Activated CD4-positive, alpha-beta memory T cell treated with anti-CD3 and anti-CD28 coated beads, Interleukin-2, amount 10 ng/mL, durations not matched to agents 7 days and 5 days (primary cell): ENCODE results near the gene EFHC1. TPM values are rescaled to one million over a fixed set of nuclear protein-coding genes. Genes with fewer than 3 reads are reported as not detected.

Source experiments
- CTCF ChIA-PET: fragments of 350-600 bp; sonication (Branson Sonifier 250); formaldehyde crosslinking; loops from one replicate; lab custom pipeline; 2021; ENCODE audit warnings: antibody characterized with exemption, inconsistent platforms; lab: Charles Lee
- POLR2A ChIA-PET: fragments of 350-600 bp; sonication (Branson Sonifier 250); formaldehyde crosslinking; loops from one replicate; lab custom pipeline; 2021; ENCODE audit warnings: antibody characterized with exemption; lab: Charles Lee
- DNase-seq: peaks from one replicate; pipeline ENCODE4 v3.0.0-alpha.2; 2020
- H3K27ac Mint-ChIP-seq: one replicate; pipeline ENCODE4 v1.8.0; 2021; ENCODE audit warnings: mild to moderate bottlenecking, mixed read lengths
- H3K27me3 Mint-ChIP-seq: one replicate; pipeline ENCODE4 v1.8.0; 2021; ENCODE audit warnings: mixed read lengths
- H3K36me3 Mint-ChIP-seq: one replicate; pipeline ENCODE4 v1.8.0; 2021; ENCODE audit warnings: low read depth, mixed read lengths
- H3K4me1 Mint-ChIP-seq: one replicate; pipeline ENCODE4 v1.8.0; 2021; ENCODE audit warnings: mixed read lengths
- H3K4me3 Mint-ChIP-seq: one replicate; pipeline ENCODE4 v1.8.0; 2021; ENCODE audit warnings: mild to moderate bottlenecking, mixed read lengths
- H3K9me3 Mint-ChIP-seq: one replicate; pipeline ENCODE4 v1.8.0; 2021; ENCODE audit warnings: mixed read lengths
- total RNA-seq, 2 experiments: library from RNA; stranded (reverse); gene quantifications; one replicate each; pipeline ENCODE4 v1.2.3, GENCODE V29; 2021

The EFHC1 gene
- total RNA-seq, 2 experiments from 2014 or later: 1.6 to 3.4 TPM

GRCh38 chr6:52522151-52522626, 102.0 kb downstream of the EFHC1 start:
- Mint-ChIP-seq H3K27me3 (no peaks in the 10 kb centered on the region), H3K4me3 (no peak overlapping the region), H3K9me3 (no peaks in the 10 kb centered on the region), H3K4me1 (peaks cover 14% of the 10 kb centered on the region), H3K27ac (no peak overlapping the region), H3K36me3 (no peaks in the 10 kb centered on the region)
- ChIA-PET POLR2A (no interaction called here), CTCF (interaction anchor here (0.6 kb wide), 1 partner anchor 103 kb away, joined by 4 read pairs; no protein-coding TSS in a partner anchor)
- DNase-seq: no peak

- H3K4me3 Mint-ChIP-seq: no peak overlapping the region
- peaks cover 11% of the 10 kb centered on the region for H3K4me1 Mint-ChIP-seq
- ChIA-PET CTCF (interaction anchor here (0.6 kb wide), 1 partner anchor 104 kb away, joined by 4 read pairs; no protein-coding TSS in a partner anchor), POLR2A (no interaction called here)
- H3K9me3 Mint-ChIP-seq: no peaks in the 10 kb centered on the region
- DNase-seq: no peak
- H3K27ac Mint-ChIP-seq: no peak overlapping the region
- no peaks in the 10 kb centered on the region for H3K36me3 Mint-ChIP-seq
- no peaks in the 10 kb centered on the region for H3K27me3 Mint-ChIP-seq
Measured at GRCh38 chr6:52522655-52523054, 102.5 kb downstream of the EFHC1 start.

- ChIA-PET CTCF (no interaction called here), POLR2A (no interaction called here)
- no peak for DNase-seq
- Mint-ChIP-seq H3K27ac (no peak overlapping the region), H3K27me3 (no peaks in the 10 kb centered on the region), H3K4me1 (peaks cover 5% of the 10 kb centered on the region), H3K36me3 (no peaks in the 10 kb centered on the region), H3K9me3 (no peaks in the 10 kb centered on the region), H3K4me3 (no peak overlapping the region)
Measured at GRCh38 chr6:52523378-52524142, 103.4 kb downstream of the EFHC1 start.

DNA sequence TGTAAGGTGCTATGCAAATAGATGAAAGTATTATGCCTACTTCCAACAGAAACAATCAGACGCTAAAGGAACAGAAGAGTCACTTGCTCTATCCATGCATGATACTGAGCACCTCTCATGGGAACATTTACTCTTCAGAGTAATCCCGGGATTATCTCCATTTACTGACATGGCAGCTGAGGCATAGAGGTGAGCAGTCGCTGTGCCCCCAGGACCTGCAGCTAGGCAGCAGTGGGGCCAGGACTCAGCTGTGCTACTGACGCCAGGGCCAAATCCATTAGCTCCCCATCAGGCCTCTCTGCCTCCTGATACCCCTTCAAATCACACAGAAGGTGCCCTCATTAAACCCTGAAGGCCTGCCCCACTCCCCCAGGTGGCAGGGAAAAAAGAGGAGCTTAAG, 104.8 kb downstream of the EFHC1 start:
- Mint-ChIP-seq H3K4me1 (peaks cover 6% of the 10 kb centered on the region), H3K36me3 (no peaks in the 10 kb centered on the region), H3K9me3 (no peaks in the 10 kb centered on the region), H3K27ac (no peak overlapping the region), H3K4me3 (no peak overlapping the region), H3K27me3 (no peaks in the 10 kb centered on the region)
- no peak for DNase-seq
- POLR2A ChIA-PET: no interaction called here
- CTCF ChIA-PET: no interaction called here

DNA sequence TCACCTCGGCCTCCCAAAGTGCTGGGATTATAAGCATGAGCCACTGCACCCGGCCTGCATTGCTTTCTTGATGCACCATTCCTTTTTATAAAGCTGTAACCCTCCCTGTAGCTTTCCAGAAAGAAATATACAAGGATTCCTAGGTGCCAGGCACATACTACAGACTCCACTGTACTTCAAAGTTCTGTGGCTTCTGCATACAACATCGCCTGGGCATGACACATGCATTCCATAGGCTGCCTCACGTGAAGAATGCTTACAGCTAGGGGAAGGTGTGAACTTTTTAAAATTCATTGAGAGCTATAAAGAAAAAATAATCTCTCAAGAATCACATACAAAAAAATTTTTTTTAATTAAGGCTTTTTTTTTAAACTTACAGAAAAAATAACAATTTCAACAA, 106.5 kb downstream of the EFHC1 start:
- Mint-ChIP-seq H3K4me1 (peaks cover 6% of the 10 kb centered on the region), H3K36me3 (no peaks in the 10 kb centered on the region), H3K27me3 (no peaks in the 10 kb centered on the region), H3K4me3 (no peak overlapping the region), H3K9me3 (no peaks in the 10 kb centered on the region), H3K27ac (no peak overlapping the region)
- POLR2A ChIA-PET: interaction anchor here (0.6 kb wide), 2 partner anchors 40 to 785 kb away, joined by 3 read pairs; no protein-coding TSS in a partner anchor
- no peak for DNase-seq
- CTCF ChIA-PET: no interaction called here

- H3K27me3 Mint-ChIP-seq: no peaks in the 10 kb centered on the region
- DNase-seq: no peak
- H3K4me1 Mint-ChIP-seq: peaks cover 6% of the 10 kb centered on the region
- H3K9me3 Mint-ChIP-seq: no peaks in the 10 kb centered on the region
- H3K36me3 Mint-ChIP-seq: no peaks in the 10 kb centered on the region
- ChIA-PET POLR2A (no interaction called here), CTCF (no interaction called here)
- H3K4me3 Mint-ChIP-seq: no peak overlapping the region
- H3K27ac Mint-ChIP-seq: no peak overlapping the region
Measured at GRCh38 chr6:52527436-52527835, 107.3 kb downstream of the EFHC1 start.

- ChIA-PET POLR2A (no interaction called here), CTCF (no interaction called here)
- no peaks in the 10 kb centered on the region for H3K36me3 Mint-ChIP-seq
- H3K4me1 Mint-ChIP-seq: peaks cover 4% of the 10 kb centered on the region
- H3K4me3 Mint-ChIP-seq: no peak overlapping the region
- H3K9me3 Mint-ChIP-seq: no peaks in the 10 kb centered on the region
- H3K27ac Mint-ChIP-seq: no peak overlapping the region
- no peak for DNase-seq
- H3K27me3 Mint-ChIP-seq: no peaks in the 10 kb centered on the region
Measured at GRCh38 chr6:52529311-52529710, 109.2 kb downstream of the EFHC1 start.

- Mint-ChIP-seq H3K36me3 (peaks cover 3% of the 10 kb centered on the region), H3K4me1 (peaks cover 15% of the 10 kb centered on the region), H3K27me3 (no peaks in the 10 kb centered on the region), H3K4me3 (no peak overlapping the region), H3K27ac (no peak overlapping the region), H3K9me3 (no peaks in the 10 kb centered on the region)
- CTCF ChIA-PET: no interaction called here
- DNase-seq: no peak
- POLR2A ChIA-PET: no interaction called here
Measured at GRCh38 chr6:52530351-52530750, 110.2 kb downstream of the EFHC1 start.

GRCh38 chr6:52531396-52531795, 111.3 kb downstream of the EFHC1 start:
- no peak for DNase-seq
- Mint-ChIP-seq H3K4me3 (no peak overlapping the region), H3K36me3 (peaks cover 3% of the 10 kb centered on the region), H3K27ac (no peak overlapping the region), H3K9me3 (no peaks in the 10 kb centered on the region), H3K27me3 (no peaks in the 10 kb centered on the region), H3K4me1 (peaks cover 25% of the 10 kb centered on the region)
- CTCF ChIA-PET: interaction anchor here (0.7 kb wide), 1 partner anchor 575 kb away, joined by 4 read pairs; no protein-coding TSS in a partner anchor
- POLR2A ChIA-PET: no interaction called here

- Mint-ChIP-seq H3K27ac (no peak overlapping the region), H3K27me3 (no peaks in the 10 kb centered on the region), H3K4me1 (peaks cover 30% of the 10 kb centered on the region), H3K9me3 (no peaks in the 10 kb centered on the region), H3K36me3 (peaks cover 3% of the 10 kb centered on the region), H3K4me3 (no peak overlapping the region)
- ChIA-PET POLR2A (no interaction called here), CTCF (no interaction called here)
- DNase-seq: no peak
Measured at GRCh38 chr6:52531834-52532233, 111.7 kb downstream of the EFHC1 start.

GRCh38 chr6:52532457-52532856, 112.3 kb downstream of the EFHC1 start:
- Mint-ChIP-seq H3K27me3 (no peaks in the 10 kb centered on the region), H3K36me3 (peaks cover 3% of the 10 kb centered on the region), H3K4me1 (peaks cover 36% of the 10 kb centered on the region), H3K9me3 (no peaks in the 10 kb centered on the region), H3K4me3 (no peak overlapping the region), H3K27ac (no peak overlapping the region)
- CTCF ChIA-PET: no interaction called here
- no peak for DNase-seq
- POLR2A ChIA-PET: no interaction called here

DNA sequence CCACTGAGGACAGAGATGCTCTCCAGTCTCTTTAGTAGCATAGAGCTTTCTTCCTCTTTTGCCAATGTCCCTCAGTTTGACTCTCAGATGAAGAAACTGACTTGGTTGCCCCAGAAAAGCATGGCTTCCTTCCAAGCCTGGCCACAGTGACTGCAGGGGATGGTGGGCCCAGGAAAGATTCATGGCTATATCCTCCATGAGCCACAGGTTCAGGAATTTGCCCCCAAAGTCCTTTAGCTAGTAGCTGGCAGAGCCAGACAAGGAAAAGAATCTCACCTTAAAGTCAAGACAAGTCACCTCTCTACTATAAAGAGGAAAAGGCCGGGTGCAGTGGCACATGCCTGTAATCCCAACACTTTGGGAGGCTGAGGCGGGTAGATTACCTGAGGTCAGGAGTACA, 113.3 kb downstream of the EFHC1 start:
- Mint-ChIP-seq H3K27me3 (no peaks in the 10 kb centered on the region), H3K9me3 (no peaks in the 10 kb centered on the region), H3K4me3 (no peak overlapping the region), H3K4me1 (peaks cover 44% of the 10 kb centered on the region), H3K36me3 (peaks cover 3% of the 10 kb centered on the region), H3K27ac (no peak overlapping the region)
- ChIA-PET CTCF (no interaction called here), POLR2A (no interaction called here)
- DNase-seq: no peak

GRCh38 chr6:52534363-52534762, 114.2 kb downstream of the EFHC1 start:
- CTCF ChIA-PET: interaction anchor here (0.6 to 1.1 kb wide), 2 partner anchors 117 to 127 kb away, joined by 3 to 4 read pairs; no protein-coding TSS in a partner anchor
- no peaks in the 10 kb centered on the region for H3K27me3 Mint-ChIP-seq
- no peaks in the 10 kb centered on the region for H3K9me3 Mint-ChIP-seq
- H3K4me3 Mint-ChIP-seq: no peak overlapping the region
- DNase-seq: no peak
- POLR2A ChIA-PET: interaction anchor here (0.6 to 1.7 kb wide), 2 partner anchors 41 to 226 kb away, joined by 3 to 5 read pairs; no protein-coding TSS in a partner anchor
- no peak overlapping the region for H3K27ac Mint-ChIP-seq
- H3K36me3 Mint-ChIP-seq: peaks cover 3% of the 10 kb centered on the region
- H3K4me1 Mint-ChIP-seq: peaks cover 43% of the 10 kb centered on the region
